ENCODE measurements around the gene NSL1.

DNA sequence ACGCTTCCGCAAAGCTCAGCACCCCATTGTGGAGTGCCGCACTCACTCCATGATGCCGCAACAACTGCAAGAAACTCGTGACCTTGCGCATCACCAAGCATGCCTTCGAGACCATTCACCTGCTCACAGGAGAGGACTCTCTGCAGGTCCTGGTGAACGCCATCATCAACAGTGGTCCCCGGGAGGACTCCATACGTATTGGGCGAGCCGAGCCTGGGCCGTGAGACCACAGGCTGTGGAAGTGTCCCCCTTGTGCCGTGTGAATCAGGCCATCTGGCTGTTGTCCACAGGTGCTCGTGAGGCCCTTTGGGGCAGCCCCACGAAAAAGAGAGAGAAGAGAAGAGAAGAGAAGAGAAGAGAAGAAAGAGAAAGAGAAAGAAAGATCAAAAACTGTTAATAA is 32.6 kb upstream of the NSL1 start:
- TF ChIP-seq CTCF (IDR thresholded peaks at IDR 0.05) (no peak), EZH2 (IDR thresholded peaks at IDR 0.05) (no peak)
